ENCODE results near the gene CD99. TPM values are rescaled to one million over a fixed set of nuclear protein-coding genes. Genes with fewer than 3 reads are reported as not detected.

CD99 gene
- total RNA-seq, 4 donors from 2014 or later: 249 to 611 (median 391) TPM

GRCh38 chrX:2694914-2695267 lies 3.8 kb downstream of the CD99 start:
- H3K4me3 ChIP-seq: peak overlapping the region in 1 of 4 donors; percentile 74
- H3K27ac ChIP-seq: peak overlapping the region in 2 of 4 donors; percentile 43 to 87
- 60 to 64% methylated on average over 7 of the region's 7 CpGs for WGBS, 2 donors
- H3K36me3 ChIP-seq: peaks cover 0 to 3% (median 0%) of the 10 kb centered on the region in 3 donors
- peaks cover 0 to 79% (median 54%) of the 10 kb centered on the region in 4 donors for H3K4me1 ChIP-seq
- DNase-seq (ENCODE audit: low spot score in 2 of 2): no peak
- H3K9me3 ChIP-seq: no peaks in the 10 kb centered on the region
- TF ChIP-seq POLR2A (IDR thresholded peaks at IDR 0.05): no peak
- TF ChIP-seq CTCF (IDR thresholded peaks at IDR 0.05): no peak
- TF ChIP-seq EP300 (IDR thresholded peaks at IDR 0.05): no peak
- no peaks in the 10 kb centered on the region for H3K27me3 ChIP-seq

GRCh38 chrX:2696698-2697215 lies 5.7 kb downstream of the CD99 start:
- peaks cover 0 to 78% (median 59%) of the 10 kb centered on the region in 4 donors for H3K4me1 ChIP-seq
- no peak overlapping the region for H3K4me3 ChIP-seq
- H3K27me3 ChIP-seq: no peaks in the 10 kb centered on the region
- no peak for DNase-seq (ENCODE audit: low spot score in 2 of 2)
- H3K27ac ChIP-seq: peak overlapping the region in 3 of 4 donors; percentile 5 to 87 (median 18)
- H3K36me3 ChIP-seq: peaks cover 0 to 3% (median 0%) of the 10 kb centered on the region in 3 donors
- H3K9me3 ChIP-seq: no peaks in the 10 kb centered on the region
- TF ChIP-seq POLR2A (IDR thresholded peaks at IDR 0.05) (no peak), EP300 (IDR thresholded peaks at IDR 0.05) (peak in 1 of 2 donors; percentile 47)
- WGBS, 2 donors: 58 to 61% methylated on average over 8 of the region's 8 CpGs

GRCh38 chrX:2697306-2697705 lies 6.2 kb downstream of the CD99 start:
- peaks cover 0 to 3% (median 0%) of the 10 kb centered on the region in 3 donors for H3K36me3 ChIP-seq
- 51 to 70% methylated on average over 7 of the region's 7 CpGs for WGBS, 2 donors
- H3K27me3 ChIP-seq: no peaks in the 10 kb centered on the region
- TF ChIP-seq EP300 (IDR thresholded peaks at IDR 0.05) (no peak), POLR2A (IDR thresholded peaks at IDR 0.05) (no peak), CTCF (IDR thresholded peaks at IDR 0.05) (no peak)
- peaks cover 0 to 83% (median 63%) of the 10 kb centered on the region in 4 donors for H3K4me1 ChIP-seq
- H3K9me3 ChIP-seq: no peaks in the 10 kb centered on the region
- no peak overlapping the region for H3K4me3 ChIP-seq
- DNase-seq (ENCODE audit: low spot score in 2 of 2): no peak
- peak overlapping the region in 2 of 4 donors; percentile 5 to 87 for H3K27ac ChIP-seq

GRCh38 chrX:2697741-2698299 lies 6.7 kb downstream of the CD99 start:
- Histone ChIP-seq H3K36me3 (peaks cover 0 to 3% (median 0%) of the 10 kb centered on the region in 3 donors), H3K27ac (peak overlapping the region in 1 of 4 donors; percentile 87), H3K4me3 (no peak overlapping the region), H3K9me3 (no peaks in the 10 kb centered on the region), H3K4me1 (peaks cover 0 to 84% (median 62%) of the 10 kb centered on the region in 4 donors), H3K27me3 (no peaks in the 10 kb centered on the region)
- 67 to 71% methylated on average over 9 of the region's 9 CpGs for WGBS, 2 donors
- TF ChIP-seq POLR2A (IDR thresholded peaks at IDR 0.05): no peak
- TF ChIP-seq EP300 (IDR thresholded peaks at IDR 0.05): no peak
- TF ChIP-seq CTCF (IDR thresholded peaks at IDR 0.05): no peak
- DNase-seq (ENCODE audit: low spot score in 2 of 2): no peak

- no peak for DNase-seq (ENCODE audit: low spot score in 2 of 2)
- Histone ChIP-seq H3K27ac (peak overlapping the region in 1 of 4 donors; percentile 87), H3K4me1 (peaks cover 0 to 84% (median 58%) of the 10 kb centered on the region in 4 donors), H3K36me3 (peaks cover 0 to 3% (median 0%) of the 10 kb centered on the region in 3 donors), H3K9me3 (no peaks in the 10 kb centered on the region), H3K4me3 (no peak overlapping the region), H3K27me3 (no peaks in the 10 kb centered on the region)
- 86 to 92% methylated on average over 5 of the region's 5 CpGs for WGBS, 2 donors
- TF ChIP-seq POLR2A (IDR thresholded peaks at IDR 0.05) (no peak), EP300 (IDR thresholded peaks at IDR 0.05) (no peak), CTCF (IDR thresholded peaks at IDR 0.05) (no peak)
Measured at GRCh38 chrX:2698604-2699003, 7.5 kb downstream of the CD99 start.
